ENCODE data around the gene STH.

- TF ChIP-seq POLR2AphosphoS5 (IDR thresholded peaks at IDR 0.05) (no peak), POLR2A (IDR thresholded peaks at IDR 0.05; ENCODE audit: low read depth) (no peak), EP300 (IDR thresholded peaks at IDR 0.05) (no peak)
Observed at GRCh38 chr17:46008591-46008990, 9.5 kb downstream of the STH start.

Data from esophagus muscularis mucosa (tissue), 3 donors.